Measurements from ENCODE around the gene ZNF423. TPM values are rescaled to one million over a fixed set of nuclear protein-coding genes. Genes with fewer than 3 reads are reported as not detected.

ZNF423 gene
- total RNA-seq, 4 donors from 2014 or later, result 1.4 to 20.6 (median 4.7) TPM

DNA sequence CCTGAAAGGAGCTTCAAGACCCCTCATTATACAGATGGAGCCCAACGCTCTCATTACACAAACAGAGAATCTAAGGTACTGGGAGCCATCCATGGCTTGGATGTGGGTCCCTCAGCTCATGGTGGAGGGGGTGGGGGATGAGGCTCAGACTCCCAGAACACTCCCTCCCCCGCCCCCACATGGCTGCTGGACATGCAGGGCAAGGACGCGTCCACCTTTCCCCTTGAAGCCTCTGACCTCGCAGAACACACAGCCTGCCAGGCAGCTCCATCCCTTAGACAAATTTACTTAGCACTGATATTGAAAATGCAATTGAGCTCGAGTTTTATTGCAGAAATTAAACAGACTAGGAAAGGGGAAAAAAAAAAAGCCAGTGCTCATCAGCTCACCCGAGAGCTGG, 203.9 kb downstream of the ZNF423 start:
- Histone ChIP-seq H3K36me3 (no peaks in the 10 kb centered on the region), H3K4me3 (no peak overlapping the region), H3K27ac (peak overlapping the region in 1 of 4 donors; percentile 39), H3K27me3 (no peaks in the 10 kb centered on the region), H3K4me1 (no peaks in the 10 kb centered on the region), H3K9me3 (peaks cover 0 to 12% (median 2%) of the 10 kb centered on the region in 4 donors)
- TF ChIP-seq POLR2A (IDR thresholded peaks at IDR 0.05), result no peak
- DNase-seq, result no peak

DNA sequence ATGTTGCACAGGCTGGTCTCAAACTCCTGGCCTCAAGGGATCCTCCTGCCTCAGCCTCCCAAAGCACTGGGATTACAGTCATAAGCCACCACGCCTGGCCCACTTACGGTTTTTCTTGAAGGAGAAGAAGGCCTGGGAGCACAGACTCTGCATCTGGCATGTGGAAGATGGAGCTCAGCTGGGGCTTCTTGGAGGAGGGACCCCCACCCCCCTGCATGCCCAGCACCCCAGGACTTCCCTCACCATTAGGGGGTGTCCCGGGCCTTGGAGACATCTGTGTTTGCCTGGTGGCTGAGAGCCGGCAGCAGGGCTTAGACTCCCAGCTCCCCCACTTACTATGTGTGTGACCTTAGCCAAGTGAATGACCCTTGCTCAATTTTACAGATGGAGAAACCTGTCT, 204.7 kb downstream of the ZNF423 start:
- DNase-seq, result no peak
- no peaks in the 10 kb centered on the region for H3K36me3 ChIP-seq
- H3K27ac ChIP-seq, result no peak overlapping the region
- H3K4me1 ChIP-seq, result no peaks in the 10 kb centered on the region
- H3K4me3 ChIP-seq, result no peak overlapping the region
- peaks cover 0 to 12% (median 2%) of the 10 kb centered on the region in 4 donors for H3K9me3 ChIP-seq
- no peak for TF ChIP-seq POLR2A (IDR thresholded peaks at IDR 0.05)
- TF ChIP-seq, protein P1, sequence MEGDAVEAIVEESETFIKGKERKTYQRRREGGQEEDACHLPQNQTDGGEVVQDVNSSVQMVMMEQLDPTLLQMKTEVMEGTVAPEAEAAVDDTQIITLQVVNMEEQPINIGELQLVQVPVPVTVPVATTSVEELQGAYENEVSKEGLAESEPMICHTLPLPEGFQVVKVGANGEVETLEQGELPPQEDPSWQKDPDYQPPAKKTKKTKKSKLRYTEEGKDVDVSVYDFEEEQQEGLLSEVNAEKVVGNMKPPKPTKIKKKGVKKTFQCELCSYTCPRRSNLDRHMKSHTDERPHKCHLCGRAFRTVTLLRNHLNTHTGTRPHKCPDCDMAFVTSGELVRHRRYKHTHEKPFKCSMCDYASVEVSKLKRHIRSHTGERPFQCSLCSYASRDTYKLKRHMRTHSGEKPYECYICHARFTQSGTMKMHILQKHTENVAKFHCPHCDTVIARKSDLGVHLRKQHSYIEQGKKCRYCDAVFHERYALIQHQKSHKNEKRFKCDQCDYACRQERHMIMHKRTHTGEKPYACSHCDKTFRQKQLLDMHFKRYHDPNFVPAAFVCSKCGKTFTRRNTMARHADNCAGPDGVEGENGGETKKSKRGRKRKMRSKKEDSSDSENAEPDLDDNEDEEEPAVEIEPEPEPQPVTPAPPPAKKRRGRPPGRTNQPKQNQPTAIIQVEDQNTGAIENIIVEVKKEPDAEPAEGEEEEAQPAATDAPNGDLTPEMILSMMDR (IDR thresholded peaks at IDR 0.05), result no peak
- no peaks in the 10 kb centered on the region for H3K27me3 ChIP-seq

DNA sequence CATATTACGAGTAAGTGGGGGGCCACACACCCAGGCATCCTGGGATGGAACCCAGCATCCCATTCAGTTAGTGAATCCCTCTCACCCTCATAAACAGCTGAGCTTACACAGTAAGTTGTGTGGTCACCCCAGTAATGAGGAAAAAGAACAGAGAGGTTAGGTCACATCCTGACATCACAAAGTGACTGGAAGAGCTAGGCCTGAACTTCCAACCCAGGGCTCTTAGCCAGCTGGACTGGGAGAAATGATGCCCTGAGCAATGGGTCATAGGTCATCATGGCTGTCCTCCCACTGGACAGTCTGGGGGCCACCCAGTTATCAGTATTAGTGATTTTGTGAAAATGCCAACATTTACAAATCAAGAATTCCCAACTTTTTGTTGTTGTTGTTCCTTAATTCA, 205.3 kb downstream of the ZNF423 start:
- H3K4me1 ChIP-seq, result no peaks in the 10 kb centered on the region
- no peaks in the 10 kb centered on the region for H3K27me3 ChIP-seq
- H3K4me3 ChIP-seq, result no peak overlapping the region
- H3K27ac ChIP-seq, result no peak overlapping the region
- peaks cover 0 to 12% (median 2%) of the 10 kb centered on the region in 4 donors for H3K9me3 ChIP-seq
- TF ChIP-seq POLR2A (IDR thresholded peaks at IDR 0.05), result no peak
- TF ChIP-seq, protein P1 (IDR thresholded peaks at IDR 0.05), result no peak
- no peak for DNase-seq
- H3K36me3 ChIP-seq, result no peaks in the 10 kb centered on the region

DNA sequence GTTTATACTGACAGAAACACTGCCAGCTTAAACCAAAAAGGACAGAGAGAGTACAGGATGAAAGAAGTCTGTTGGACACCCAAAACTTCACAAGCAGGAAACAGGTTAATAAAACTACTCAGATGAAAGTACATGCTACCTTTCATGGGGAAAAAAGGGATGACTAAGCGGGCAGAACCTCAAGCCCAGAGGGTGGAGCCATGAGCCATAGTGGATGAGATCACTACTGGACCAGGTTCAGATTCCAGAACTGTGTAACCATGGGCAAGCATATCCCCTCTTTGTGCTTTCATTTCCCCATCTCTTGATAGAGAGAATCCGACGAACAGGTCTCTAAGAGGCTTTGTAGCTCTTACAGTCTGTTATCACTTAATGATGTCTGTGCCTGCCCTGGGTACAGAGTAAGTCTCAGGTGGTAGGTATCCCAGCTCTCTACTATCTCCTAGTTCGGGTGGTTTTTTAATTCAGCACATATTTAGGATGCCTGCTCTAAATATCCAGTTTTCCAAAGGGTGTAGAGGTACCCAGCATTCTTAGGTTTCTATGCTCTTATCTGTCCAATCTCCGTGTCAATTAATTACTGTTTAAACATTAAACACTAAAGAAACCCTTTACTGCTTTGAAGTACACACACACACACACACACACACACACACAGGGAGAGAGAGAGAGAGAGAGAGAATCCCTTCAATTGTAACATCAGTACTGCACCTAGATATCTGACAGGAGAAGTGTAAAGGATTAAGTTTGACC, 206.7 kb downstream of the ZNF423 start:
- Histone ChIP-seq H3K36me3 (no peaks in the 10 kb centered on the region), H3K27ac (no peak overlapping the region)
- no peak for DNase-seq

DNA sequence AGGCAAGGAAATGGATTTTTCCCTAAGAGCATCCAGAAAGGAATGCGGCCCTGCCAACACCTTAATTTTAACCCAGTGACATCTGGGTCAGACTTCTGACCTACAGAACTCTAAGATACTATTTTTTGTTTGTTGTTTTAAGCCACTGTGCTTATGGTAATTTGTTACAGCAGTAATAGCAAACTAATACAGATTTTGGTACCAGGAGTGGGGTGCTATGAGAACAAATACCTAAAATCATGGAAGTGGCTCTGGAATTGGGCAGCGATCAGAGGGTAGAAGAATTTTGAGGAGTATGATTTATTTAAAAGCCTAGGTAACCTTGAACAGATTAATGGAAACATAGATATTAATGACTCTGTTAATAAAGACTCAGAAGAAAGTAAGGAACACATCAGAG, 208.2 kb downstream of the ZNF423 start:
- peaks cover 0 to 12% (median 2%) of the 10 kb centered on the region in 4 donors for H3K9me3 ChIP-seq
- no peaks in the 10 kb centered on the region for H3K36me3 ChIP-seq
- no peak for TF ChIP-seq POLR2A (IDR thresholded peaks at IDR 0.05)
- TF ChIP-seq, protein P1 (IDR thresholded peaks at IDR 0.05), result no peak
- H3K4me3 ChIP-seq, result no peak overlapping the region
- no peak for DNase-seq
- no peak overlapping the region for H3K27ac ChIP-seq
- no peaks in the 10 kb centered on the region for H3K4me1 ChIP-seq
- H3K27me3 ChIP-seq, result no peaks in the 10 kb centered on the region

More for the DNA sequence above, 206.7 kb downstream of the ZNF423 start:
- TF ChIP-seq, protein P1 (IDR thresholded peaks at IDR 0.05), result no peak
- no peak for TF ChIP-seq POLR2A (IDR thresholded peaks at IDR 0.05)
- peaks cover 0 to 12% (median 2%) of the 10 kb centered on the region in 4 donors for H3K9me3 ChIP-seq
- H3K4me1 ChIP-seq, result no peaks in the 10 kb centered on the region
- H3K4me3 ChIP-seq, result no peak overlapping the region
- no peaks in the 10 kb centered on the region for H3K27me3 ChIP-seq

DNA sequence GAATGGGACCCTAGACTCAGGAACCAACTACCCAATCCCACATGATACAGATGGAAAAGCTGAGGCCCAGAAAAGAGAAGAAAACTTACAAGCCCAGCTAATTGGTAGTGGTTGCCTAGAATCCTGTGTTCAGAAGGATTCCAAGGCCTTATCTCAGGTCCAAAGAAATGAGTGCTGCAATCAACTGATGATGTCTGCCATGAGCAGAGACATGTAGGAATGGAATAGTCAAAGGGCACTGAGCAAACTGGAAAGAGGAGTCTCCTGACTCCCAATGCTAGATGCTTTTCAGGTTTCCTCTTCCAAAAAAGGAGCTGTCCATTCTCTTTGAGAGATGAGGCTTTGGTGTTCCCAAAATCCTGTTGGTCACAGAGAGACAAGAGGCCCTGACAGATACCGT, 210.6 kb downstream of the ZNF423 start:
- Histone ChIP-seq H3K27me3 (no peaks in the 10 kb centered on the region), H3K4me1 (peaks cover 0 to 6% (median 0%) of the 10 kb centered on the region in 4 donors), H3K36me3 (no peaks in the 10 kb centered on the region), H3K4me3 (no peak overlapping the region), H3K27ac (no peak overlapping the region), H3K9me3 (peaks cover 0 to 12% (median 2%) of the 10 kb centered on the region in 4 donors)
- DNase-seq, result no peak
- TF ChIP-seq, protein P1 (IDR thresholded peaks at IDR 0.05), result no peak
- TF ChIP-seq POLR2A (IDR thresholded peaks at IDR 0.05), result no peak

Measured in Peyer's patch (tissue), 4 donors.